ENCODE measurements around the gene ZNF544.

Gene ZNF544

GRCh38 chr19:58228585-58229254 lies at the start of gene ZNF544:
TSS of gene ZNF544 (plus strand) at chr19:58228914. CDS start at chr19:58244024, 15,110 bp downstream.
- DNase-seq = peak; percentile 89

DNA sequence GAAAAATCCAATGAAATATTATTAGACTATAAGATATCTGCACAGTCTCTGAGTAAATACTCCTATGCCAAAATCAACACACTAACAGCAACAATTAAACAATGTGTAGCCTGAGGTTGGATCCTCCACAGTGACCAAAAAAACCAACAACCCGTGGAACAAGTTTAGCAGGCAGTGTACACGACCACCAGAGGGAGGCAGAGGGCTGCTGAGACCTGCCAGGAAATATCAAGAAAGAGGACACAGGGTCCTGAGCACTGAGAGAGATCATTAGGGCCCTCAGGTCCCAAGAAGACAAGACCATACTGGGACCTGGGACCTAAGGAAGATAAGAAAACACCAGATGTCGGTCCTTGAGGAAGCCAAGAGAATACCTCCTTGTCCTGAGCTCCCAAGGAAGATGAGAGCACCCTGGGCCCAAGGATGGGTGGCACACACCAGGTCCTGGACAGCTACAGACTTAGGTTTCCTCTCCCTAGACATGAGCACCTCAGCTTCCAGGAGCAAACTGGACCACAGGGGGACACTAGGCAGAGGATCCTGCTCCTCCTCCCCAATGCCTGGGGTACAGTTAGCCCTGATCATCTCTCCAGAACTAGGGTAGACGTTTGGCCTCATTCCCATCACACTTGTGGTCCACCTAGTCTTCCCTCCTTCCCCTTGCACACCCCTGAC lies 46.7 kb upstream of the ZNF544 start:
- DNase-seq = peak; percentile 59

GRCh38 chr19:58182577-58182988 lies 46.1 kb upstream of the ZNF544 start:
- no peak for DNase-seq

GRCh38 chr19:58182989-58183816 lies 45.5 kb upstream of the ZNF544 start, which contains the start of gene ZNF274:
TSS of gene ZNF274 (plus strand) at chr19:58183061. CDS start at chr19:58183966, 905 bp downstream.
- DNase-seq = peak; percentile 95

- DNase-seq = no peak
Observed at GRCh38 chr19:58183817-58184215, 44.9 kb upstream of the ZNF544 start.

- no peak for DNase-seq
Observed at GRCh38 chr19:58196901-58197616, 31.7 kb upstream of the ZNF544 start.

DNA sequence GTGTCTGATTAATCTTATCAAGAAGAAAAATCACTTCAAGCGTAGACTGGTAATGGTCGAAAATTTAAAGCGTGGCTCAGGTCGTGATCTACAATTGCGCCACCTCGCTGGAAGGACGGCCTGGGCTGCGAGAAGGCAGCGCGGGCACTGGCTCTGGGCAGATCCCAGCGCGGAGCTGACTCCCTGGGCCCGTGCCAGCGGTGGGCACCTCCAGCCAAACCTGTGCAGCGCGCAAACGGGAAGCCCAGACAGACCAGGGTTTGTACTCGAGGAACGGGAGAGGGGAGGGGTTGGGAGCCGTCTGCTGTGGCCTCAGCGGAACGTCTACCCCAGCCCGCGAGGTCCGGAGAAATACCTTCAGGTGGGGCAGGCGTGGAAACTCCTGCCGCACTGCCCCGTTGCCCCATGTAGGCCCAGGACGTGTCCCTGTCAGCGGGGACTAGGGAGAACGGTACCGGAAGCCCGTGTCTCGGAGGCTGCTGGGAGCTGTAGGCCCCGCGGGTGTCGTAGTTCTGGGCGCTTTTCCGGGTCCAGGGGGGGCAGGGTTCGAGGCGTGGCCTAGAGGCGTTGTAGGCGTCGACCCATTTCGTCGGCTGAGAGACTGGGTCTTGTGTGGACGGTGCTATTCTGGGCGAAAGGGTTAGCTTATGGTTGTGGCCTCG lies 24.8 kb upstream of the ZNF544 start:
- DNase-seq = no peak

- DNase-seq = no peak
Observed at GRCh38 chr19:58204566-58204965, 24.1 kb upstream of the ZNF544 start.

GRCh38 chr19:58209577-58209976 lies 19.1 kb upstream of the ZNF544 start:
- no peak for DNase-seq

DNA sequence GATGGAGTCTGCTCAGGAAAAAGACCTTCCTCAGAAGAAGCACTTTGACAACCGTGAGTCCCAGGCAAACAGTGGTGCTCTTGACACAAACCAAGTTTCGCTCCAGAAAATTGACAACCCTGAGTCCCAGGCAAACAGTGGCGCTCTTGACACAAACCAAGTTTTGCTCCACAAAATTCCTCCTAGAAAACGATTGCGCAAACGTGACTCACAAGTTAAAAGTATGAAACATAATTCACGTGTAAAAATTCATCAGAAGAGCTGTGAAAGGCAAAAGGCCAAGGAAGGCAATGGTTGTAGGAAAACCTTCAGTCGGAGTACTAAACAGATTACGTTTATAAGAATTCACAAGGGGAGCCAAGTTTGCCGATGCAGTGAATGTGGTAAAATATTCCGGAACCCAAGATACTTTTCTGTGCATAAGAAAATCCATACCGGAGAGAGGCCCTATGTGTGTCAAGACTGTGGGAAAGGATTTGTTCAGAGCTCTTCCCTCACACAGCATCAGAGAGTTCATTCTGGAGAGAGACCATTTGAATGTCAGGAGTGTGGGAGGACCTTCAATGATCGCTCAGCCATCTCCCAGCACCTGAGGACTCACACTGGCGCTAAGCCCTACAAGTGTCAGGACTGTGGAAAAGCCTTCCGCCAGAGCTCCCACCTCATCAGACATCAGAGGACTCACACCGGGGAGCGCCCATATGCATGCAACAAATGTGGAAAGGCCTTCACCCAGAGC lies 16.2 kb upstream of the ZNF544 start:
- DNase-seq = no peak

DNA sequence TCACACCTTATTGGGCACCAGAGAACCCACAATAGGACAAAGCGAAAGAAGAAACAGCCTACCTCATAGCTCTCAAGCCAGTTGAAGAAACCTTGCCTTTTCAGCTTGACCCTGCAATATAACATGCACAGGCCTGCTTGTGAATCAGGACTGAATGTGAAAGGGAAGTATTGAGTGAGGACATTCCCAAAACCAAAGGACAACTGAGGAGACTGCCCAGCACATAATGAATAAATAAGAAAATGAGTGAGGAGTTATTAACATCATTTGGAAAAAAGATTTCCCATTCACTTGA lies 15.7 kb upstream of the ZNF544 start:
- no peak for DNase-seq

DNA sequence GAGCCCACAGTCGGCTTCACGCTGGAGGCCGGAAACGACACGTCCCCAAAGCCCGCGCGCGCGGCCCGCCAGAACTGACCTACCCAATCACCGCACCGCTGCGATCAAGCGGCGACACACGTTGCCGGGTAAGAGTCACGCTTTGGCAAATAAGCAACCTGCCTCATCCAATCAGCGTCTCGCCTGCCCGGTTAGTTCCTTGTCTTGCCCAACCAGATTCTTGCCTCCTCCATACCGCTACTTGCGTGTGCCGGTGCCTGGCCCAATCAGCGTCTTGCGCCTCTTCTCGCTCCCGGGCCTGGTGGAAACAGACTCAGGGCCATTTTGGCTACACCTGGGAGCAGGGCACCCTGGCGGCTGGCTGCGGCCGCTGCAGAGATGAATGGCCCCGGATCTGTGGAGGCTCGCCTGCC lies 11.6 kb upstream of the ZNF544 start:
- DNase-seq = no peak

DNA sequence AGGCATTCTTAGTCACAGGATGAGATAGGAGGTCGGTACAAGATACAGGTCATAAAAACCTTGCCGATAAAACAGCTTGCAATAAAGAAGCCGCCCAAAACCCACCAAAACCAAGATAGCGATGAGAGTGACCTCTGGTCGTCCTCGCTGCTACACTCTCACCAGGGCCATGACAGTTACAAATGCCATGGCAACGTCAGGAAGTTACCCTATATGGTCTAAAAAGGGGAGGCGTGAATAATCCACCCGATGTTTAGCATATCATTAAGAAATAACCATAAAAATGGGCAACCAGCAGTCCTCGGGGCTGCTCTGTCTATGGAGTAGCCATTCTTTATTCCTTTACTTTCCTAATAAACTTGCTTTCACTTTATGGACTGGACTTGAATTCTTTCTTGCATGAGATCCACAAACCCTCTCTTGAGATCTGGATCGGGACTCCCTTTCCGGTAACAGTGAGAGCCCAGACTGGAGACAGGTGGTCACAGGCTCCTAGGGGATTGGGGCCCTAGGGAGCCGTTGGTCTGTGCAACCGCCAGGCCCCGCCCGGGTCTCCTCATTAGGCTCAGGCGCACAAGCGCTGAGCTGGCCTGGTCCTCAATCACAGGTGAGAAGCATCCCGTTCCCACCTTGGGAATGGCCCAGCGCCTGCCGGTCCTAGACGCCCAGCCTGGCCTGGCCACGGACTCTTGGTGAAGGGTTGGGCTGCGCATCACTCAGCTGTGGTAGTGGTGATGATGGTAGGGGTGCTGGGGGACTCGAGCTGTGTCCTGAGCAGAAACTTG lies 10.9 kb upstream of the ZNF544 start:
- no peak for DNase-seq

DNA sequence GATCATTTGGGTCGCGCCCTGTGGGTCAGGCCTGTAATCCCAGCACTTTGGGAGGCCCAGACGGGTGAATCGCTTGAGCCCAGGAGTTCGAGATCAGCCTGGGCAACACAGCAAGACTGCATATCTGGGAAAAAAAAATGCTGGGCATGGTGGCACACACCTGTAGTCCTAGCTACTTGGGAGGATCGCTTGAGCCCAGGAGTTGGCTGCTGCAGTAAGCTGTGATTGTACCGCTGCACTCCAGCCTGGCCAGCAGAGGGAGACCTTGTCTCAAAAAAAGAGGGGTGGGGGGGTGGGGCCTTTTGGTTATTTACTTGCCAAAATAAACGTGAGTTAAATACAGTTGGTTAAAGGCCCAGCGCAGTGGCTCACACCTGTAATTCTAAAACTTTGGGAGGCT lies 9.8 kb upstream of the ZNF544 start:
- DNase-seq = no peak

DNA sequence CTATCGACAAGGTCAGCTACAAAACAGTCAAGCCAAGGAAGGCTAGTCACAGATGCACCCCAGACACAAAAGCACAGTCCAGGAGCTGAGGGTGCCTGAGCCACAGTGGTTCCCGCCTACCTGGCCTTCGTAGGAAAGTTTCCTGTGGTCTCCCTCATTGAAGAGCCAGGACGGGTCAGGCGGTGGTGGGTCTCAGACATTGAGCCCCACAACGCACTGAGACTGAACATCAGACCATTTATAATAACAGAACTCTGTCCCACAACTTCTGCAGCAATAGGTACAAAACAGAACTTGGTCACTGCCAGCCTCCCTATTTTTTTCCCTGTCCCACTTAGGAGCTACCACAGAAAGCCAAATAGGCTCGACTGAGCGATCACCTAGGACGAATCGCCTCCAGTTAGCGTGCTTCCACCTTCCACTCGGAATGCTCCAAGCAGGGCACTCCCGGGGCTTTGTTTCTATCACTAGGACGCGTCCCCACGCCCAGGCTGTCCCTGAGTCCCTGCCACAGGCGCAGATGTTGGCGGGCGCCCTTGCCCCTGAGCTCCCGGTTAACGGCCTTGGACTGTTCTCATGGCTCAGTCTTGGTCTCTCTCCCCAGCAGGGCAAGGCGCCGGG lies 640 bp upstream of the ZNF544 start:
- no peak for DNase-seq

GRCh38 chr19:58229255-58229639 lies 533 bp downstream of the ZNF544 start:
- DNase-seq = peak; percentile 60

GRCh38 chr19:58237324-58237723 lies 8.6 kb downstream of the ZNF544 start:
- no peak for DNase-seq

DNA sequence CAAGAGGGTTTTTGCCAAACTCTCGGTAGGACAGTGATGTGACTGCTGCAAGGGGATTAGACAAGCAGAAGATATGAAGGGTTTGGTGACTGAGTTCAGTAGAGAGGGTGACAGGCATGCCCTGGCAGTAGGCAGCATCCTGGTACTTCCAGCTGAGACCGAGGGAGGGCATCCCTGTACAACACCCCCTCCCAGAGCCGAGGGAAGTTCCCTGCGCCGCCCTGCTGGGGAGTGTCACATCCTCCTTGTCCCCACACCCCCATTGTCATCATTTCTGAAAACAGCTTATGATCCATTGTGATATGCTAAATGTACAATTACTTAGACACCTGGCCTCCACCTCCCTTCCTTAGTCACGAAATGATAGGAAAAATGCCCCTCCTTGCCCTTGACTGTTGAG lies 14.6 kb downstream of the ZNF544 start:
- DNase-seq = no peak

DNA sequence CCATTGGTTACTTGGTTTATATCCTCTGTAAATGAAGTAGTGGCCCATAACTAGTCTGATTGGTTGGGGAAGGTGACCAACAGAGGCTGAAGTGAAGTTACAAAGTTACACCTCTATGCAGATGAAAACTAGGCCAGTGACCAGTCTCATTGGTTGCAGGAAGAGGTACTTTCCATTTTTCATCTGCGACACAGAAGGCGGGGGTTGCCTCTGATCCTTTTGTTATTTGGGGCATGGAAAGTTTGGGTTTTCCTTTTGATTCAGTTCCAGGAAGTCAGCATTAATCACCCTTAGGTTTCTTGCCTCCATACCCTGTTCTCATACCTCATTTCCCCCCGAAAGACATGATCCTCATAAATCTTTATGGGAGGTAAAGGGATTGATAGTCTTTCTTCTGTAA lies 20.2 kb downstream of the ZNF544 start:
- DNase-seq = no peak

GRCh38 chr19:58252102-58252685 lies 23.5 kb downstream of the ZNF544 start:
- no peak for DNase-seq

Measured in islet precursor cell (in vitro differentiated cells).